IMR-90 (cell line): ENCODE results near the gene GNB1L.

ENCODE experiments used
- CEBPB ChIP-seq: IDR thresholded peaks from 2 replicates; pipeline ENCODE4 v1.6.1; 2012; ENCODE audit warnings: low read depth, low read length, improper control_type of control experiment
- CHD1 ChIP-seq: IDR thresholded peaks from 2 replicates; pipeline ENCODE4 v1.6.1; 2012; ENCODE audit warnings: low read depth, low read length, improper control_type of control experiment
- MAFK ChIP-seq: IDR thresholded peaks from 2 replicates; pipeline ENCODE4 v1.6.1; 2012; ENCODE audit warnings: low read depth, low read length, improper control_type of control experiment
- POLR2A ChIP-seq: IDR thresholded peaks from 2 replicates; pipeline ENCODE4 v1.6.1; 2012; ENCODE audit warnings: mild to moderate bottlenecking, low read depth, low read length
- RAD21 ChIP-seq: IDR thresholded peaks from 2 replicates; pipeline ENCODE4 v1.6.1; 2012; ENCODE audit warnings: low read length, improper control_type of control experiment
- RCOR1 ChIP-seq: IDR thresholded peaks from 2 replicates; pipeline ENCODE4 v1.6.1; 2012; ENCODE audit warnings: mild to moderate bottlenecking, low read length, improper control_type of control experiment; ENCODE audit not compliant: insufficient replicate concordance
- RFX5 ChIP-seq: IDR thresholded peaks from 2 replicates; pipeline ENCODE4 v1.8.0; 2012; ENCODE audit warnings: low read depth, mild to moderate bottlenecking, low read length, moderate library complexity
- TF ChIP-seq, protein P1 (sequence below): conservative IDR thresholded peaks from 2 replicates; pipeline ENCODE4 v1.5.1; 2012; ENCODE audit warnings: mild to moderate bottlenecking, low read depth, low read length, improper control_type of control experiment
- TF ChIP-seq, protein P2 (sequence below): fragments of 150-350 bp; IDR thresholded peaks from 2 replicates; pipeline ENCODE4 v1.6.1; 2016; ENCODE audit warnings: low read depth, mild to moderate bottlenecking, low read length, moderate library complexity, borderline replicate concordance

DNA sequence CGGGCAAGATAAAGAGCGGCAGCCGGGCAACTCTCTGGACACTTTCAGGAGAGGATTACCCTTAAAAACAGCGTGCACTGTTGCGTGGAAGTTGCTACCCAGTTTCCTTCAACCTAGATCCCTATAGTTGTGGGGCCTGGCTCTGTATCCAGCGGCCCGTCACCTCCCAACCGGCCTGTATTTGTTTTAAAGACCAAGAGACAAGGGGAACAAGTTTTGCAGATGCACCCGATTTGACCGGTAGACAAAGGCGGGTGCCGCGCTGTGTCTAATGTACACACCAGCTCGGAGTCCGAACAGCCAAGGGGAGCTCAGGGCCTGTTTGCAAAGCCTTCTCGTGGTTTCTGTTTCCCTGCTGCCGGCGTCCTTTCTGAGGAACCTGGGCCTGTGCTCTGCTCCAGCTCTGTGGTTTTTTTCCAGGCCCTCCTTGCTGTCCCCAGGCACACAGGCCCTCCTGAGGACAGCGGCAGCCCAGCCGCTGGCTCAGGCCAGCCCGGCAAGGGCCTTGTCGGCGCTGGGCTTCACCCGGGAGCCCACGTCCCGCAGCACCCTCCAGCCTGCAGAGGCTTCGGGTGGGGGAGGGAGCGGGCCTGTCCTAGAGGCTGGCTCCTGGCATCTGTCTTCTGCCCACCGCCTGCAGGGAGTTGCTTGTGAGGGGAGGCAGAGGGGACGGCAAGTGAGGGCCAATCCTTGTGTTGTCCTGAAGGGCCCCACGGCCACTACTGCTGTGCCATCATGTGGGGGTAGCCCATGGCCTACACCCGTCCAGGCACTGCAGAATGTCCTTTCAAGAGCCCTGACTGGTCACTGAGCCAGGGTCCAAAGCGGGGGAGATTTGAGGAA lies 92.7 kb downstream of the GNB1L start:
- no peak for TF ChIP-seq RFX5
- TF ChIP-seq, protein P1, sequence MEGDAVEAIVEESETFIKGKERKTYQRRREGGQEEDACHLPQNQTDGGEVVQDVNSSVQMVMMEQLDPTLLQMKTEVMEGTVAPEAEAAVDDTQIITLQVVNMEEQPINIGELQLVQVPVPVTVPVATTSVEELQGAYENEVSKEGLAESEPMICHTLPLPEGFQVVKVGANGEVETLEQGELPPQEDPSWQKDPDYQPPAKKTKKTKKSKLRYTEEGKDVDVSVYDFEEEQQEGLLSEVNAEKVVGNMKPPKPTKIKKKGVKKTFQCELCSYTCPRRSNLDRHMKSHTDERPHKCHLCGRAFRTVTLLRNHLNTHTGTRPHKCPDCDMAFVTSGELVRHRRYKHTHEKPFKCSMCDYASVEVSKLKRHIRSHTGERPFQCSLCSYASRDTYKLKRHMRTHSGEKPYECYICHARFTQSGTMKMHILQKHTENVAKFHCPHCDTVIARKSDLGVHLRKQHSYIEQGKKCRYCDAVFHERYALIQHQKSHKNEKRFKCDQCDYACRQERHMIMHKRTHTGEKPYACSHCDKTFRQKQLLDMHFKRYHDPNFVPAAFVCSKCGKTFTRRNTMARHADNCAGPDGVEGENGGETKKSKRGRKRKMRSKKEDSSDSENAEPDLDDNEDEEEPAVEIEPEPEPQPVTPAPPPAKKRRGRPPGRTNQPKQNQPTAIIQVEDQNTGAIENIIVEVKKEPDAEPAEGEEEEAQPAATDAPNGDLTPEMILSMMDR, result no peak
- no peak for TF ChIP-seq MAFK
- TF ChIP-seq POLR2A, result no peak
- no peak for TF ChIP-seq CEBPB
- TF ChIP-seq RCOR1, result no peak
- no peak for TF ChIP-seq RAD21
- TF ChIP-seq, protein P2, sequence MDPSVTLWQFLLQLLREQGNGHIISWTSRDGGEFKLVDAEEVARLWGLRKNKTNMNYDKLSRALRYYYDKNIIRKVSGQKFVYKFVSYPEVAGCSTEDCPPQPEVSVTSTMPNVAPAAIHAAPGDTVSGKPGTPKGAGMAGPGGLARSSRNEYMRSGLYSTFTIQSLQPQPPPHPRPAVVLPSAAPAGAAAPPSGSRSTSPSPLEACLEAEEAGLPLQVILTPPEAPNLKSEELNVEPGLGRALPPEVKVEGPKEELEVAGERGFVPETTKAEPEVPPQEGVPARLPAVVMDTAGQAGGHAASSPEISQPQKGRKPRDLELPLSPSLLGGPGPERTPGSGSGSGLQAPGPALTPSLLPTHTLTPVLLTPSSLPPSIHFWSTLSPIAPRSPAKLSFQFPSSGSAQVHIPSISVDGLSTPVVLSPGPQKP, result no peak
- no peak for TF ChIP-seq CHD1
